HG03135 (cell line): Measurements from ENCODE around the gene NT5C1B.

Experiments used
- ATAC-seq: cut with Tn5 transposase; IDR thresholded peaks from one replicate; pipeline ENCODE4 v1.9.1; 2021; ENCODE audit warnings: mild to moderate bottlenecking, moderate library complexity; ENCODE audit not compliant: unreplicated experiment

NT5C1B gene

DNA sequence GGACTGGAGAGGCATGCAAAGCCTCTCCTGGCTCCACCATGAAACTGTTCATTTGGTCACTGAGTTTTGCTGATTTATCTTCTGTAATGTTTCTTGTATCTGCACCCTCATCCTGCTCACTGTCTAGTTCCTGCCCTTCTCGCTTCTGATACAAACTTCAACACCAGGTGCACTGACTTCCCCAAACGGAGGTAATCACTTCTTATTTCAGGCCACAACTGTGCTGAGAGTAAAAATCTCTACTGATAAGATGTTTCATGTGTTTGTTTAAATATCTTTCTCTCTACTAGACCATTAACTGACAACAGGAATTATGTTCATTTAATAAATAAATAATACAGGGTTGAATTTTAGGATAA, 10.9 kb upstream of the NT5C1B start:
- no peak for ATAC-seq

DNA sequence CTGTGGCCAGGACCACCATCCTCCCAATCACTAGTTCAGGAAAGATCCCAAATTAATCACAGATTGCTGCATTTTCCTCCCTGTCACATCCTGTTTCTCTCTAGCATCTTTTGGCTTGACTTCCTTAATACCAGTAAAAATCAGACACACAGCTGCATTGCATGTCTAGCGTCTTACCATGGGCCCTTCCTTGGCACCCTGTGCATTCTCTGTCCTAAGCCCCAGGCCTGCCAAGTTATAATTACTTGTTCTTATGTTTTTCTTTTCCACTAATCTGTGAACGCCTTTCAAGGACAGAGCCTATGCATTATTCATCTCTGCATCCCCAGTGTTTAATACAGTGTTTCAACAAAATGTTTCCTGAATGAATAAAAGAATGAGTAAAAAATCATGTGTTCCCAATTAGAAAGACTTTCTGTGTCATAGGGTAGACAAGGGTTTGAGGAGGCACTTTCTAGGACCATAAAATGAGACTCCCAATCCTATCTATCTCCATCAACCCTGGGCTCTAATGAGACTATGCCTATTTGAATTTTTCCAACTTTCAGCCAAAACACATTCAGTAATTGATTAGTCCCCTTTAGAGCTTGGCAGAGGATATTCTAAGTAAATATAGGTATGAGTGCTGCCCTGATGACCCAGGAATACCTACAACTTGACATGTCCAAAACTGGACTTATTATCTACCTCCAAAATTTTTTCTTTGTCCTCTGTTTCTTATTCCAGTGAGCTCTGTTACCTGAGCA, 10.3 kb upstream of the NT5C1B start:
- ATAC-seq, result no peak

- no peak for ATAC-seq
These were observed 9.6 kb upstream of the NT5C1B start for GRCh38 chr2:18598848-18599484.

DNA sequence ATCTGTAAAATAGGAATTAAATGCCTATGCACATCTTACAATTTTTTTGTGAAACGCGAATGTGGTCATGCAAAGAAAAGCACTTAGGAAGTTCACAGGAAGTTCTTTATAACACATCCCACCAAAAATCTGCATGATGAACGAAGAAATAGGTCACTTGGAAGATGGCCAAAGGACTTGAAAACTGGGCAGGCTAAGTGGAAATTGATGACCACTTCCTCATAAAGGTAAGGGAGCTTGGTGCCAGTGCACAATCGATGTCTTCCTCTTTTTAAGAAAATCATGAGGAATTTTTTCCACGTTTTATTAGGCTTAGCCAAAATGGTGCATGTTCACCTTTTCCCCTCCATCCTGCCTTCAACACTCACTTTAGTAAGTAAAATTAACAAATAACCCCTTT, 8.2 kb upstream of the NT5C1B start:
- ATAC-seq, result no peak

DNA sequence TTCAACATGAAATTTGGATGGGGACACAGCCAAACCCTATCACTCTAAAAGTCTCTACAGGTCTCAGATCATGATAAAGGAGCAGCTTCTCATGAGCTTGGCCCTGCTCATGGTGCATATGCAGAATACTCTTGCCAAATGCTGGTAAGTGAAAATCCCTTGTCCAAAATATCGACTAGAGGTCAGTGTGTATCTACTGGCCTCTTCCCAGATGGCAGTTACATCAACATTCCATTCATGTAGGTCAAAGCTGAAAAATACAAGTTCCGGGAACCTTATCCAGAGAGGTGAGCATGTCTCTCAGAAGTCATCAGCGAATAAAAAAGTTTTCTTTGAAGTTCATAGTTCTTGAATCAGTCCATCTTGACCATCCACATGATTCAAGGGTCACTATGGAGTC, 7.6 kb upstream of the NT5C1B start:
- ATAC-seq, result no peak

- ATAC-seq, result no peak
These were observed 4.1 kb upstream of the NT5C1B start for GRCh38 chr2:18593496-18593895.

GRCh38 chr2:18592372-18592771, 3.0 kb upstream of the NT5C1B start:
- no peak for ATAC-seq

DNA sequence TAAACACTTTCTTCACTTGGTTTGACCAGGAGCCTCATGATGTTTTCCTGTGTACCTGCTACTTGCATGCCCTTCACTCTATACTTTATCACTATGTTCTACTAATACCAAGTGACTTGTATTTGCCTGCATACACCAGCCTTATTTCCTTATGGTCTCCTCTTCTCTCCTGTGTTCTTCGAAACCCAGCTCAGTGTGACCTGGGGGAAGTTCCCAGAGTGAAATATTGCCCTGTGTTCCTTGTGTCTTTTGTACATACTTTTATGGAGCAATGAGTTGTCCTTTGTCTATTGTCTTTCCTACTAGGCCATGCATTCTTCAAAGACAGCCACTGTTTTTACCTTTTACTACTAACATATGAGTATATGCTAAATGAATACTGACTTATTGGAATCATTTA, 567 bp downstream of the NT5C1B start:
- ATAC-seq, result no peak

DNA sequence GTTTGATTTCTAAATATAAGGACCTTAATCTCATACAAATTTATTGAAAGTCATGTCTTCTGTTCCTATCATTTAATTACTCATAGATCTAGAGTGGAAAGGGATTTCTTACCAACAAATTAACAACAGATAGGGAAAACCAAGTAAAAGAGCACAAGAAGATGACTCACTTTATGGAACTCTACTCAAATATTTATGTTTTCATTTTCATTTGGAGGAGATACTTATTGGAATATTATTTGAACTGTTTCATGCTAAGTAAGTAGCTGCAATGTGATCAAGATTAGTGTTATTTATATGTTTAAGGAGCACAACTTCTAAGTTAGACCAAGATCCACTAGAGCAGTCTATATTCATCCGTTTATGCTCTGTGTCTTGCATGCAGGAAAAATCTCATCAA, 1.3 kb downstream of the NT5C1B start:
- no peak for ATAC-seq

DNA sequence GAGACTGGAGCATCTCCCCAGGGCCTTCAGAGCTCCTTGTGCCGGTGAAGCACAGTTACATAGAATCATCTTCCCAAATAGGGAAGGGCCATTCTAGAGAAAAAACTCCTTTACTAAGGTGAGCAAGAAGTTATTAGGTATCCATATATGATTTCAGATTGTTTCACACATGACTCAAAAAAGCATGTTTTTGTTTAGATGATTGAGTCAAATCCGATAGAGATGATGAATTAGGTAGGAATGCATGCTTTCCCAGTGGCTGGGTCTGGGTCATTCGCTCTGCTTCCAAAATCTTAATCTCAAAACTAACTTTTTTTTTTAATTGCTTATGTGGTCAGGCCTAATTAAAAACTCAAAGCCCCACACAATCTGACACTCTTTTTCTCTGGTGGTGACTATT, 3.8 kb downstream of the NT5C1B start:
- no peak for ATAC-seq

- ATAC-seq, result no peak
These were observed 4.8 kb downstream of the NT5C1B start for GRCh38 chr2:18584608-18584954.

DNA sequence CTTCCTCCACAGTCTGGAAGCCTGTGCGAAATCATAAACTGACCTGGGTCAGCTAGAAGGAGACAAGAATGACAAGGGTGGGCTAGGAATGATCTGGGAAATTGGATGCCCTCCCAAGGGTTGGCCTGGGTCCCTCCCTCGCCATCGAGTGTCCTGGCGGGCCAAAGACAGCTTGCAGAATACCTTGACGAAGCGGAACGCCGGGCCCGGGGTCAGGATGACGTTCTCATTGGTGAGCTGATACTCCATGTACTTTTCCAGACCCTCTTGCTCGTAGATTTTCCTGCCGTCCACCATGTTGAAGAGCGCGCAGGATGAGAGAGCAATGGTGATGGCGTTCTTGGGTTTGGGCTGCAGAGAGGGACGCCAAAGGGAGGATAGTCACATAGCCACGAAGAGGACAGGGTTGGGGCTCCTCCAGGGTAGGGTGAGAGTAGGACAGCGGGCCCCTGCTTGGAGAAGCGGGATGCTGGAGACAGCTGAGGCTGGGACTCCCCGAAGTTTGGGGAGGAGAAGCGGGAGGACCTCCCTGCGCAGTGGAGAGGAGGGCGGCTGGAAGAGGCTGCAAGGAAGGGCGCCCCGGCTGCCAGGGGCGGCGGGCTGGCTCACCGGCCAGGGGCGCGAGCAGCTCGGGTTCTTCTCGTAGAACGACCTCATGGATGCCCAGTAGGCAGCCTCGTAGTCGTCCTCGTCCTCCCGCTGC, 5.3 kb downstream of the NT5C1B start:
- no peak for ATAC-seq

DNA sequence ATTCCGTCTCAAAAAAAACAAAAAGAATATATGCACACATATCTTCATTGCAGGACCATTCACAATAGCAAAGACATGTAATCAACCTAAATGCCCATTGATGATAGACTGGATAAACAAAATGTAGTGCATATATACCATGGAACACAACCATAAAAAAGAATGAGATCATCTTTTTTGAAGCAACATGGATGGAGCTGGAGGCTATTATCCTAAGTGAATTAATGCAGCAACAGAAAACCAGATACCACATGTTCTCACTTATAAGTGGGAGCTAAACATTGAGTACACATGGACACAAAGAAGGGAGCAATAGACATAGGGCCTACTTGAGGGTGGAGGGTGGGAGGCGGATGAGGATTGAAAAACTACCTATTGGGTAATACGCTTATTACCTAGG, 8.8 kb downstream of the NT5C1B start:
- ATAC-seq, result no peak

GRCh38 chr2:18578033-18578432, 11.3 kb downstream of the NT5C1B start:
- ATAC-seq, result no peak

- no peak for ATAC-seq
These were observed 23.1 kb downstream of the NT5C1B start for GRCh38 chr2:18566145-18566769.

DNA sequence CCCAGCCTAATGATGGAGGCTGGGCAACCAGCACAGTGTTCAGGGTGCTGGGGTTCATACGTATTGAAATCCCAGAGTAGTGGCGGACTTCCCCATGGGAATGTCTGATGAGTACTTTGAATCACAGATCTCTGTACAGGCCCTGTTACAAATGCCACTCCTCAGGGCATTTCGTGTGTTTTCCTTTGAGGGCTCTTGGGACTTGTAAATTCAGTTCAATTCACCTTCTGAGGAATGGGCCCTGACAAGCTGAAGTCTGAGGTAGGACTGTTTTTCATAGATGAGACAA, 28.6 kb downstream of the NT5C1B start:
- ATAC-seq, result no peak

GRCh38 chr2:18560031-18560796, 29.2 kb downstream of the NT5C1B start, which contains the start of gene RDH14:
TSS of gene RDH14 (minus strand) at chr2:18560653. CDS start at chr2:18560572, 81 bp downstream.
- peak; percentile 96 for ATAC-seq

- no peak for ATAC-seq
These were observed 29.8 kb downstream of the NT5C1B start for GRCh38 chr2:18559531-18560030.

DNA sequence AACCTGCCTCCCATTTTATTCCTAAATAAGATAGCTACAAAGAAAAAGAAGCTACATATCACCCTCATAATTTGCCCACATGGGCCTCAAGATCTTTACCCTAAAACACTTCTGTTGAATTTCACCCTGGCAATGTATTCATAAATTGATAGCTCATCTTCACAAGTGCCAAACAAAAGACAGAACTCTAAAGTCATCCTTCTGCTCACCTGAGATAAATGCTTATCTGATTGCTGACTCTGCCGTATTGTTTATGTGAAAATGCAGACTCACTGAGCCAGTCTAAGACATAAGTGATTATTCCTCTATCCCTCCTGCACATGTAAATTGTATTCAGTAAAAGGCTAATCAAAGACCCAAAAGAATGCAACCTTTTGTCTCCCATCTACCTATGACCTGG, 30.9 kb downstream of the NT5C1B start:
- no peak for ATAC-seq

DNA sequence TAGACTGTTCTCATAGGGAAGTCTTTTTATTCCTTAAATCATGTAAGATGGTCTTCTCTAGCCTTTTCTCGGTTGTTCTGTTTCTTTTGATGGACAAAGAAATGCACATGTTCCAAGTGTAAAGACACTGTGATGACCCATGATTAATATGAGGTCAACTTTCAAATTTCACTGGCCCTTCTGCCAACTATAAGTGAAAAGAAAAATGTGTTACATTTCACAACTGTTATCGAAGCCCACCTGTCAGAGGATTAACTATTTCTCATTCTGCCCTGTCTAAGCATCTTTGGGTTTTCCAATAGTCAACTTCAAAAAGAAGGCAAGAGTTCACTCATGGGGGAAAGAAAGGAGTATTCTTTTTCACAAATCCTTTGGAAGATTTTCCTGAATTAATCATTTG, 32.2 kb downstream of the NT5C1B start:
- ATAC-seq, result no peak
